ENCODE results near the gene NUCB2. TPM values are rescaled to one million over a fixed set of nuclear protein-coding genes. Genes with fewer than 3 reads are reported as not detected.

The NUCB2 gene
- total and polyA plus RNA-seq, 2 of the 13 experiments (the other 11 are each of a cell fraction or from before 2014, with no cell fraction given), result 54.2 to 82.4 TPM

DNA sequence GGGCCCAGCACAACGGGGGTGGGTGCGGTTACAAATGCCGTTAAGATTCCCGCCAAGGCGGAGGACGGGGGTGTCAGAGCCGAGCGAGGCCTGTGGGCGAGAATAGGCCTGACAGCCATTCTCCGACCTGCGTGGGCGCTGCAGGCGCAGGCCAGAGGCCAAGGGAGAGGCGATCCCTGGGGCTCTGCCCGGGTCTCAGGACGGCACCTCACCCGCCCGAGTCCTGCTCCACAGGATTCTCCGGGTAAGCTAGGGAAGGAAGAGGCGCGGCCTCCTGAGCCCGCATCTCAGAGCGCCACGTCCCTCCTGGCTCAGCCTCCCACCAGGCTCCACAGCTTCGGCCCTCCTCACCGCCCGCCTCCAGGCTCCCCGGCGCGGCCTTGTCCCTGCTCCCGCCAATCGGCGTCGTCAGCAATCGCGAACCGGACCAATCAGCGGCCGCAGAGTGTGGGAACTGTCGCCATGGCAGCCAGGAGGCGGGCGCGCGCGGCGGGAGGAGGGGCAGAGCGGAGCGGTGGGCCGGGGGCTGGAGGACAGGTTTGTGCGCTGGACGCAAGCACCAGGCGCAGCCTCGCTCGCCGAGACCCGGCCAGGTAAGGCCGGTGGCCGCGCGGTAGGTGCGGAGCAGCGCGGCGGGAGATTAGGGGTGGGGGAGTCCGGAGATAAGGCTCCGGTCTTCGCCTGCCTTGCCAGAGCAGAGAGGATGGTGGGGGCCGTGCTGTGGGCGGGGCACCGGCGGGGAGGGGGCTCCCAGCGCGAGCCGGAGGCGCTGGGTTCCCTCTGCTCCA is at the start of gene NUCB2 (continued):
- TF ChIP-seq, protein P1, sequence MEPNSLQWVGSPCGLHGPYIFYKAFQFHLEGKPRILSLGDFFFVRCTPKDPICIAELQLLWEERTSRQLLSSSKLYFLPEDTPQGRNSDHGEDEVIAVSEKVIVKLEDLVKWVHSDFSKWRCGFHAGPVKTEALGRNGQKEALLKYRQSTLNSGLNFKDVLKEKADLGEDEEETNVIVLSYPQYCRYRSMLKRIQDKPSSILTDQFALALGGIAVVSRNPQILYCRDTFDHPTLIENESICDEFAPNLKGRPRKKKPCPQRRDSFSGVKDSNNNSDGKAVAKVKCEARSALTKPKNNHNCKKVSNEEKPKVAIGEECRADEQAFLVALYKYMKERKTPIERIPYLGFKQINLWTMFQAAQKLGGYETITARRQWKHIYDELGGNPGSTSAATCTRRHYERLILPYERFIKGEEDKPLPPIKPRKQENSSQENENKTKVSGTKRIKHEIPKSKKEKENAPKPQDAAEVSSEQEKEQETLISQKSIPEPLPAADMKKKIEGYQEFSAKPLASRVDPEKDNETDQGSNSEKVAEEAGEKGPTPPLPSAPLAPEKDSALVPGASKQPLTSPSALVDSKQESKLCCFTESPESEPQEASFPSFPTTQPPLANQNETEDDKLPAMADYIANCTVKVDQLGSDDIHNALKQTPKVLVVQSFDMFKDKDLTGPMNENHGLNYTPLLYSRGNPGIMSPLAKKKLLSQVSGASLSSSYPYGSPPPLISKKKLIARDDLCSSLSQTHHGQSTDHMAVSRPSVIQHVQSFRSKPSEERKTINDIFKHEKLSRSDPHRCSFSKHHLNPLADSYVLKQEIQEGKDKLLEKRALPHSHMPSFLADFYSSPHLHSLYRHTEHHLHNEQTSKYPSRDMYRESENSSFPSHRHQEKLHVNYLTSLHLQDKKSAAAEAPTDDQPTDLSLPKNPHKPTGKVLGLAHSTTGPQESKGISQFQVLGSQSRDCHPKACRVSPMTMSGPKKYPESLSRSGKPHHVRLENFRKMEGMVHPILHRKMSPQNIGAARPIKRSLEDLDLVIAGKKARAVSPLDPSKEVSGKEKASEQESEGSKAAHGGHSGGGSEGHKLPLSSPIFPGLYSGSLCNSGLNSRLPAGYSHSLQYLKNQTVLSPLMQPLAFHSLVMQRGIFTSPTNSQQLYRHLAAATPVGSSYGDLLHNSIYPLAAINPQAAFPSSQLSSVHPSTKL (CRISPR knock-in tag; IDR thresholded peaks at IDR 0.05), result no peak
- TF ChIP-seq ZNF160 (CRISPR knock-in tag; IDR thresholded peaks at IDR 0.05) (no peak), ZNF468 (CRISPR knock-in tag; IDR thresholded peaks at IDR 0.05) (no peak; the same call in 1 of the 2 replicates), ZNF83 (CRISPR knock-in tag; IDR thresholded peaks at IDR 0.05; ENCODE audit: borderline replicate concordance) (no peak), GTF2F1 (IDR thresholded peaks at IDR 0.05; ENCODE audit: low read length) (no peak), PCBP1 (IDR thresholded peaks at IDR 0.05; ENCODE audit: borderline replicate concordance, low read depth, low read length) (no peak), CENPT (CRISPR knock-in tag; IDR thresholded peaks at IDR 0.05; ENCODE audit: low read depth) (no peak), E2F2 (CRISPR knock-in tag; IDR thresholded peaks at IDR 0.05; ENCODE audit: borderline replicate concordance) (peak; percentile 49; the same call in 1 of the 2 replicates), ZNF839 (CRISPR knock-in tag; IDR thresholded peaks at IDR 0.05; ENCODE audit: borderline replicate concordance) (peak; percentile 51; the same call in 1 of the 2 replicates), ZNF414 (CRISPR knock-in tag; IDR thresholded peaks at IDR 0.05) (no peak), KAT2B (IDR thresholded peaks at IDR 0.05; ENCODE audit: borderline replicate concordance, low read depth, low read length) (no peak), JUND (CRISPR knock-in tag; IDR thresholded peaks at IDR 0.05) (no peak), ZNF672 (CRISPR knock-in tag; IDR thresholded peaks at IDR 0.05) (no peak), ZNF3 (CRISPR knock-in tag; IDR thresholded peaks at IDR 0.05) (no peak), GPN1 (CRISPR knock-in tag; IDR thresholded peaks at IDR 0.05; ENCODE audit: borderline replicate concordance) (no peak), ZNF615 (CRISPR knock-in tag; IDR thresholded peaks at IDR 0.05; ENCODE audit: borderline replicate concordance) (no peak), ZNF563 (CRISPR knock-in tag; IDR thresholded peaks at IDR 0.05) (peak; percentile 25; the same call in 1 of the 2 replicates), ZNF234 (CRISPR knock-in tag; conservative IDR thresholded peaks at IDR 0.05) (0 out of 2 replicates have a peak, but pooled peaks have one; percentile 63)
- TF ChIP-seq, protein P2, sequence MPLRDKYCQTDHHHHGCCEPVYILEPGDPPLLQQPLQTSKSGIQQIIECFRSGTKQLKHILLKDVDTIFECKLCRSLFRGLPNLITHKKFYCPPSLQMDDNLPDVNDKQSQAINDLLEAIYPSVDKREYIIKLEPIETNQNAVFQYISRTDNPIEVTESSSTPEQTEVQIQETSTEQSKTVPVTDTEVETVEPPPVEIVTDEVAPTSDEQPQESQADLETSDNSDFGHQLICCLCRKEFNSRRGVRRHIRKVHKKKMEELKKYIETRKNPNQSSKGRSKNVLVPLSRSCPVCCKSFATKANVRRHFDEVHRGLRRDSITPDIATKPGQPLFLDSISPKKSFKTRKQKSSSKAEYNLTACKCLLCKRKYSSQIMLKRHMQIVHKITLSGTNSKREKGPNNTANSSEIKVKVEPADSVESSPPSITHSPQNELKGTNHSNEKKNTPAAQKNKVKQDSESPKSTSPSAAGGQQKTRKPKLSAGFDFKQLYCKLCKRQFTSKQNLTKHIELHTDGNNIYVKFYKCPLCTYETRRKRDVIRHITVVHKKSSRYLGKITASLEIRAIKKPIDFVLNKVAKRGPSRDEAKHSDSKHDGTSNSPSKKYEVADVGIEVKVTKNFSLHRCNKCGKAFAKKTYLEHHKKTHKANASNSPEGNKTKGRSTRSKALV (CRISPR knock-in tag; IDR thresholded peaks at IDR 0.05), result peak; percentile 32; the same call in 1 of the 2 replicates
- TF ChIP-seq, protein P3, sequence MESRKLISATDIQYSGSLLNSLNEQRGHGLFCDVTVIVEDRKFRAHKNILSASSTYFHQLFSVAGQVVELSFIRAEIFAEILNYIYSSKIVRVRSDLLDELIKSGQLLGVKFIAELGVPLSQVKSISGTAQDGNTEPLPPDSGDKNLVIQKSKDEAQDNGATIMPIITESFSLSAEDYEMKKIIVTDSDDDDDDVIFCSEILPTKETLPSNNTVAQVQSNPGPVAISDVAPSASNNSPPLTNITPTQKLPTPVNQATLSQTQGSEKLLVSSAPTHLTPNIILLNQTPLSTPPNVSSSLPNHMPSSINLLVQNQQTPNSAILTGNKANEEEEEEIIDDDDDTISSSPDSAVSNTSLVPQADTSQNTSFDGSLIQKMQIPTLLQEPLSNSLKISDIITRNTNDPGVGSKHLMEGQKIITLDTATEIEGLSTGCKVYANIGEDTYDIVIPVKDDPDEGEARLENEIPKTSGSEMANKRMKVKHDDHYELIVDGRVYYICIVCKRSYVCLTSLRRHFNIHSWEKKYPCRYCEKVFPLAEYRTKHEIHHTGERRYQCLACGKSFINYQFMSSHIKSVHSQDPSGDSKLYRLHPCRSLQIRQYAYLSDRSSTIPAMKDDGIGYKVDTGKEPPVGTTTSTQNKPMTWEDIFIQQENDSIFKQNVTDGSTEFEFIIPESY (CRISPR knock-in tag; IDR thresholded peaks at IDR 0.05), result no peak
